ENCODE data around the gene AGA. TPM values are rescaled to one million over a fixed set of nuclear protein-coding genes. Genes with fewer than 3 reads are reported as not detected.

AGA gene
- total and polyA plus RNA-seq, 10 of the 15 experiments (the other 5 are each of a cell fraction or from before 2014, with no cell fraction given): 17.1 to 37.6 (median 24.5) TPM

GRCh38 chr4:177413076-177413475 lies 29.2 kb downstream of the AGA start:
- in situ Hi-C loops (cut with MboI) (no loop called here), intact Hi-C loops (cut with micrococcal nuclease; ENCODE audit: unreplicated experiment) (no loop called here)
- Histone ChIP-seq H3K36me3 (ENCODE audit: control insufficient read depth in 2 of 2, insufficient read depth in 2 of 2, low read length in 1 of 2) (no peaks in the 10 kb centered on the region), H4K20me1 (ENCODE audit: control insufficient read depth, insufficient read depth) (no peaks in the 10 kb centered on the region), H3K9ac (ENCODE audit: control insufficient read depth, insufficient read depth, low read length) (no peak overlapping the region), H3K27ac (ENCODE audit: control insufficient read depth, insufficient read depth) (no peak overlapping the region), H3K4me2 (ENCODE audit: control insufficient read depth, insufficient read depth) (no peak overlapping the region), H3K79me2 (ENCODE audit: control insufficient read depth, insufficient read depth, low read length) (no peaks in the 10 kb centered on the region), H3K27me3 (replicated peaks in 1 of 2; ENCODE audit: control insufficient read depth in 2 of 2, insufficient read depth in 2 of 2, low read length in 1 of 2) (no peaks in the 10 kb centered on the region), H3K4me3 (no peak overlapping the region), H3K9me3 (replicated peaks; ENCODE audit: control insufficient read depth, insufficient read depth, low read length) (no peaks in the 10 kb centered on the region), H3K4me1 (ENCODE audit: control insufficient read depth, insufficient read depth, low read length) (no peaks in the 10 kb centered on the region), H2AFZ (ENCODE audit: control insufficient read depth, low read depth, low read length) (no peak overlapping the region)
- RAD21 ChIA-PET (ENCODE audit: unreplicated experiment): no interaction called here
- DNase-seq (ENCODE audit: low read depth, low spot score) (no peak), ATAC-seq (no peak), FAIRE-seq (no peak)
- SMC1A ChIA-PET (ENCODE audit: uncharacterized antibody, unreplicated experiment): no interaction called here
- WGBS (ENCODE audit: insufficient coverage, insufficient replicate concordance, low lambda C conversion rate, missing lambda C conversion rate): 0% methylated on average over 1 of the region's 1 CpG
- TF ChIP-seq HDGF (IDR thresholded peaks at IDR 0.05): no peak
- no peak for TF ChIP-seq NFXL1 (IDR thresholded peaks at IDR 0.05; ENCODE audit: borderline replicate concordance)
- no peak for TF ChIP-seq ZZZ3 (IDR thresholded peaks at IDR 0.05; ENCODE audit: control insufficient read depth, insufficient read length, low read depth)
- TF ChIP-seq SPI1 (IDR thresholded peaks at IDR 0.05; ENCODE audit: borderline replicate concordance, insufficient read depth, low read depth, low read length): no peak
- TF ChIP-seq POU2F2 (IDR thresholded peaks at IDR 0.05; ENCODE audit: borderline replicate concordance, low read depth, low read length): no peak
- no peak for TF ChIP-seq SIX5 (IDR thresholded peaks at IDR 0.05; ENCODE audit: low read depth, low read length, severe bottlenecking)
- no peak for TF ChIP-seq CTCF (IDR thresholded peaks at IDR 0.05 in 2 of 3, conservative IDR thresholded peaks at IDR 0.05 in 1 of 3; ENCODE audit: control insufficient read depth in 2 of 3, extremely low read depth in 1 of 3, insufficient read depth in 1 of 3, low read depth in 3 of 3, low read length in 3 of 3)
- no peak for TF ChIP-seq SMAD1 (IDR thresholded peaks at IDR 0.05; ENCODE audit: low read depth, partially characterized antibody)
- TF ChIP-seq DPF2 (IDR thresholded peaks at IDR 0.05): no peak
- no peak for TF ChIP-seq EZH2 (IDR thresholded peaks at IDR 0.05; ENCODE audit: borderline replicate concordance, control insufficient read depth, low read depth, low read length)
- TF ChIP-seq NR2F1 (conservative IDR thresholded peaks at IDR 0.05): no peak
- no peak for TF ChIP-seq PAX8 (IDR thresholded peaks at IDR 0.05)
- no peak for TF ChIP-seq RELA (IDR thresholded peaks at IDR 0.05; ENCODE audit: borderline replicate concordance, partially characterized antibody)
- TF ChIP-seq STAT3 (IDR thresholded peaks at IDR 0.05; ENCODE audit: low read depth, low read length): no peak
- TF ChIP-seq MEF2B (IDR thresholded peaks at IDR 0.05; ENCODE audit: partially characterized antibody, poor library complexity, severe bottlenecking): no peak
- TF ChIP-seq ATF3 (IDR thresholded peaks at IDR 0.05; ENCODE audit: borderline replicate concordance, extremely low read depth, low read depth, low read length): no peak
- CTCF ChIA-PET: no interaction called here
- POLR2A ChIA-PET: no interaction called here
- no TSS peak for BruUV-seq (replicated peaks)
